Stimulated activated CD8-positive, alpha-beta memory T cell treated with anti-CD3 and anti-CD28 coated beads, Interleukin-15, amount 100 ng/mL, for 24 hours (primary cell): ENCODE results near the gene ATP7B.

ENCODE experiments used
- DNase-seq: peaks from one replicate; pipeline ENCODE4 v3.0.0-alpha.2; 2020; ENCODE audit warnings: low read depth

The ATP7B gene

DNA sequence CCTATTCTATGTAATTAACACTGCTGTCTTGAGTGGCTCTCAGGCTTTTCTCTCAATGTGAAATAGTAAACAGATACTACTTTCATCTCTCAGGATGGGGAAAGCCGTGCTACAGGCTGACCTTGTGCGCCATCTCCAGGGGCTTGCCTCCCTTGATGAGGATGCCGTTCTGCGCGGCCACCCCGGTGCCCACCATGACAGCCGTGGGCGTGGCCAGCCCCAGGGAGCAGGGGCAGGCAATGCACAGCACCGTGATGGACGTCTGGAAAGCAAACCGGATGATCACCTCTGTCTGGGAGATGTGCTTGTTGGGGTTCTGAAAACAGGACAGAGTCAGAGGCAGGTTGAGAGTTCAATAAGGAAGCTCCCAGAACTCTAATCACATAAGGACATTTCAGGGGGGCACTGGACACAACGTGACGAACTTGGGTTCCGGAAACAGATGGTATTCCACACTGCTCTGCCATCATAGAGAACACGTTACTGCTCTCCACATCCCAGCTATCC lies 65.0 kb downstream of the ATP7B start:
- no peak for DNase-seq

DNA sequence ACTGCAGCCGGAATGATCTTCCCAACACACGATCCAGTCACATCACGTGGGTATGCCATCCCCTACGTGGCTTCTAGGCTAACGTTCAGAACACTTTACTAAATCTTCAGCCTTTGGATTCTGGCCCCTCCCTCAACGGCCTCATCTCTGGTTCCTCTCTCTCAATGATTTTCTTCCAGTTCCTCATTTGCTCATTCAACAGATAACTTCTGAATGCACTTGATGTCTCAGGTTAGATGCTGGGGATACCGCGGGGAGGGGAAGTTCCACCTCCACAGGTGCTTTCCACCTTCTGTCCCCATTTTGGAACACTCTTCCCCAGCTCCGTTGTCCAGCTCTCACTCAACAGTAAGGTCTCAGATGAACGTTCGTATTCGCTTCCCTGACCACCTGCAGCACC lies 66.1 kb downstream of the ATP7B start:
- DNase-seq: no peak

DNA sequence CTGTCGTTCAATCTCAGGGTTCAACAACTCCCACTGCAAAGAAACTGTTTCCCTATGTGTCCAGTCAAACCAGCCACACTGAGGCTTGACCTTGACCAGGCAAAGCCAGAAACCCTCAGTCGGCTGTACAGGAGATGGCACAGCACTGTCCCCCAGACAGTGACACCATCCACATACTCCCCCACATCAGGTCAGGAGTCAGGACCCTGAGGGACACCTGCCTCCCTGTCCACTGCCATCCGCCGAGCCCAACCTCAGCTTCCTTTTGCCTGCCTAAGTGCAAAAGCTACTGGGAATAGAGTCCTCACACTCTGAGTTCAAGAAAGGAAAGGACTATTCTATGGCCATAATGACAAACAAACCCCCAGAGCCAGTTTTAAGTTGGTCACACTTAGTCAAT lies 66.8 kb downstream of the ATP7B start:
- DNase-seq: no peak

DNA sequence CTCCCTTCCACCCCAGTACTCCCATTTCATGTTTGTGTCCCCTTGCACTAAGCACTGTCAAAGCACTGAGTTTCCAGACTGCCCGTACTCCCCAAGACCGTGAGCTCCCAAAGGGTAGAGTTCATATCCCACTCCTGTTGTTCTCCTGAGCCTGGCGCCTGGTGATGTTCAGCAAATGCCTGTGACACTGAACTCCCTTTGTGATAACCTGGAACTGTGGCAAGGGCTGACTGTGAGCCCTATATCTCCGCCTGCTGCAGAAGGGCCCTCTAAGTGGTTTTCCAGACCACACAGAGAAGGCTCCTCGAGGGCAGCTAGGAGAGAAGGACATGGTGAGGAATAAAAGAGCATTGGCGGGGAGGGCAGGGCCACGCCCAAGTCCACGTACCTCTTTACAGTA lies 67.5 kb downstream of the ATP7B start:
- DNase-seq: no peak

DNA sequence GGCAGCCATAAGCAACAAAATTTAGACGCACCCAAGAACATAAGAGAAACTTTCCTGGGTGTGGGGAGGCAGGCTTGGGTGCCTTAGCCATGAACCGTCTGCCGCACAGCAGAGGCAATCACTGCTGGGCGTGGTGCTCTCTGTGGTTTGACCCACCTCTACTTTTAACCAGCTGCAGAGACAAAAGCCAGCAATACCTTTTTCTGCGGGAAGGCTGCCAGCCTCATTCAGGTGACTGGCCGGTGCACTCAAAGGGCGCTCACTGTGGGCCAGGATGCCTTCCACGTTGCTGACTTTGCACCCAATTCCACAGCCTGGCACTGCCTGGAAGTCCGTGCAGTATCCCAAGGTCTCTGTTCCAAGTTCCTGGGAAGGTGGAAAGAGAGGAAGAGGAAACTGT lies 69.1 kb downstream of the ATP7B start:
- no peak for DNase-seq

DNA sequence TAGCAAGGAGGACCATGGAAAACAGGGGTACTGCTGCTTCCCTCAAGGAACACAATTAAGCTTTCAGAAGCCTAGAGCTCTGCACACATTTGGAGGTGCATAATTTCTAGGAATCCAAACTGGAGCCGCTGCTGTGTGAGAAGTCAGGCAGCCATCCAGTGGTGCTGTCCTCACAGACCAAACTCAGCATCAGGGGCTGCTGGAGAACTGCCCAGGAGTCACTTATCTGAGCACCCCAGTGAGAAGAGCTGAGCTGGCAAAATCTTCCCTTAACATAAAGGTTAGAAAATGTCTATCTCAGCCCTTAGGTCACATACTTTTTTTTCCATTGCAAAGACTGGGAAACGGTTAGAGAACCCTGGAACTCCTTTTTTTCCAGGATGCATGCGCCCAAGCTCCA lies 72.8 kb downstream of the ATP7B start:
- no peak for DNase-seq

DNA sequence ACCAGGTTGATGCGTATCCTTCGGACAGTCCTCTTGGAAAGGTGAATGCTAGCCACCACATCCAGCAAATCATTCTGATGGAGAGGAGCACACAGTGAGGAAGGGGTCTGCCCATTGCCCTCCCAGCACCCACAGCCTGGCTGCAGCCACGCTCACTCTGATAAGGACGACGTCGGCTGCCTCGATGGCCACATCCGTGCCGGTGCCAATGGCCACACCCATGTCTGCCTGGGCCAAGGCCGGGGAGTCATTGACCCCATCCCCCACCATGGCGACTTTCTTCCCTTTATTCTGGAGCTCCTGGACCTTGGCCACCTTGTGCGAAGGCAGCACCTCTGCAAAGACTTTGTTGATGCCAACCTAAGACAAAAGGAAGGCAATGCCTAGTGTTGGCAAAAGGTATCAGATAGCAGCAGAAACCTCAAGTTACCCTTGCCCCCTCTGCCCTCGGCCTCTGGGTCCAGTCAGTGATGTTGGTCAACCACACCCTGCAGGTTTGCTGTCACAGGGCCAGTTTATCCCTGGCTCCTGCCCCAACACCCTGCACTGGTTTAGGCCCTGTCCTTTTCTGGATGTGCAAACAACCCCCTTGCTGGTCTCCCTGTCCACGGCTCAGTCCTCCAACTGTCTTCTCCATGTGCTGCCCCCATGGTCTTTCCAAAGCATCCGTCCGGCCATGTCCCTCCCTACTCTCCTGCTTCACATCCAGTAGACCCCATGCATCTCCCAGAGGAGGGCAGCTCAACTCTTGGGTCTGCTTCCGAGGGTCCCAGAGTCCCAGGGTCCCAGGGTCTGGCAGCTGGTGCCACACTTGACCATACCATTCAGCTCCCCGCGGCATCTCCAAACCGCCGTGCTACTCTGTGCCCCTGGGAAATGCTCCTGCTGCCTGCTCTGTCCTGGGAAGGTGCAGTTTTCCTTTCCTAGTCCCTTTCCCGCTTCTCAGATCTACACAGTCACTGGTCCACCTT lies 73.6 kb downstream of the ATP7B start:
- DNase-seq: no peak

DNA sequence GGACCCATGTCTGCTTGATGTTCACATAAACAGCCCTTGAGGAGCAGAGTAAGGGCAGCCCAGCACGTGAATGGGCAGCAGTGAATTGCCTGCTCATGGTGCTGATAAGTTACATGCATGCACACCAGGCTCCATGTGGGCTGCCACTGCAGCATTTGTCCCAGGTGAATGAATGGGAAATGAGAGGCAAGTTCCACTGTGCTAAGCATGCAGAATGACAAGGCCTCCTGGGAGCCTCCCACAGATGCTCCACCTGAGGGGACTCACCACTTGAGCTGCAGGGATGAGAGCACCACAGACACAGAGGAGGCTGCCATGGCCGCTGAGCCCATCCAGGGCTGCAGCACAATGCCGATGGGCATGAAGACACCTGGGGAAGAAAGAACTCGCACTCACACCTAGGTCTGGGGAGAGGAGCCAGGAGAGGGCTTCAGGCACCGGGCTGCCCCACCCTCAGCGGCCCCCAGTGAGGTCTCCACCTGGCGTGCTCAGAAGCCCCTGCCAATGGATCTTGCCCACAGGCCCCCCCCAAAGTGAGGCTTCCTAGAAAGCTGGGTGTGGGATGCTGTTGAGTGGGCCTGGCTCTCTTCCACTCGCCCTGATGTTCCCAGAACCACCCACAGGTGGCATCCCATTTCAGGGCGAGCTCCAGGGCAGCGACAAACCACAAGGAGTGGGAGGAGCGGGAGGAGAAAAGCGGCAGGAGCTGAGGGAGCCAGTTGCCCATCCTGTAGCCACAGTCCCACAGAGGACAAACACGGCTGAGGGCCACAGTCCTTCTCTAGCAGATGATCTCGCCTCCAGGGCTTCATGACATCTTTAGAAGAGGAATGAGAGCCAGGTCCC lies 75.7 kb downstream of the ATP7B start:
- DNase-seq: no peak

DNA sequence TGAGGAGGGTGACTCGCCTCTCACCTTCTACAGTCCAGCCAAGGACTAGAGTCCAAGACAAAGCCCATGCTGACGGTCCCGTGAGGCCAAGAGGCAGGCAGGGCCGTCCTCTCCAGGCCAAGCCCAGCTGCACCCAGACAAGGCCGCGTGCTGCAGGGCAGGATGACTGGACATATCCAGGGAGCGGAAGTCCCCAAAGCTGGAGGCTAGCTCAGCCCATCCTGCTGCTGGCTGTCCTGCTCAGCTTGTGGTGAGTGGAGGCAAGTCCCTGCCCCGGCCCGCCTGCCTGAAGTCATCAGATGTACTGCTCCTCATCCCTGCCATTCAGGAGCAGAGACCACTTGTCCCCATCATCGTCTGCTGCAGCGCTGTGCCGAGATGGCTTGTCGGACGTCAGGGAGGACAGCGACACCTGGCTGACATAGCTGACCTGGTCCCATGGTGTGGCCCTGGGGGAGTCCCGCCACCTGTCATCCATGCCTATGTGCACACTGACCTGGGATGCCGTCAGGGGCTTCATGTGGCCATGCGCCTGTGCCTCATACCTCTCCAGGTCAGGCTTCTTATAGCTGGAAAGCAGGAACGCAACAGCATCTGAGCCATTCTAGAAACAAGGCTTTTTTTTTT lies 76.7 kb downstream of the ATP7B start:
- no peak for DNase-seq

DNA sequence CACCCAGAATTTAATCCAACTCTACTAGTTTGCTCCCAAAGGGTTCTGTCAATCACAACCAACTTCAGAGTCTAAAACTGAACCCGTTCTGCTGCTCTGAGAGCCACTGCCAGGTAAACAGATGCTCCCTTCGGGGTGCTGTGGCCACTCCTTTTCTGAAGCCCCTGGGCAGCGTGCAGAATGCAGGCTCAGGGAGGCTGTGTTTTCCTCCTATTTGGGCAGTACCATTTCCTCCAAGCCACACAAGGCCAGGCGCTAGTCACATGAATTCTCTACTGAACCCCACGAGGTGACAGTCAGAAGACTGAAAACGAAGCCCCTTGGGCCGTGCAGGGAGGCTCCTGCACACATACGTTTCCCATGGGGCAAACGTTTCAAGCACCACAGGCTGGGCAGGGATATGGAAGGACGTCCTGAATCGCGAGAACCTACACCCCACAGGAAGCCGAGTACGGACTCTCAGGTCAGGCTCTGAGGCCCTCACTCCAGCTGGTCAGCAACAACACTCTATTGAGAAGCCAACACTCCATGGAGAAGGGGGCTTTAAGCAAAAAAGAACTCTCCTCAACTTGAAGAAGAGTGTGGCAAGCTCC lies 77.7 kb downstream of the ATP7B start:
- DNase-seq: no peak

DNA sequence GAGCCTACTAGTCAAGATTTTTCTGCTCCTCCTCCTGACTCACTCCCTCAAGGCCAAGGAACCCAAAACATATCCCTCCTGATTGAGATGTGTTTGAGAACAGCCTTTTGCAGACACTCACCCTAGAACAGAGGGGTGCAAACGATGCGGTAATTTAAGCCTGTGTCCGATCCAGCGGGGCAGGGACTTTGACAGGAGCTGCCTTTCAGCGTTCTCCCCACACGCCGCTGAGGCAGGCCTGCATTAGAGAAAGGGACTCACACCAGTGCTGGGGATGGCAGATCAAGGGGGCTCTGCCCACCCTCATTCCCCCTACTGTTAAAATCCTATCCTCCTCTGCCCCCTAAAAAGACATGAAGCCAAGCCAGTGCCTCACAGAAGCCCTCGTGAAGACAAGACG lies 79.0 kb downstream of the ATP7B start:
- DNase-seq: no peak

DNA sequence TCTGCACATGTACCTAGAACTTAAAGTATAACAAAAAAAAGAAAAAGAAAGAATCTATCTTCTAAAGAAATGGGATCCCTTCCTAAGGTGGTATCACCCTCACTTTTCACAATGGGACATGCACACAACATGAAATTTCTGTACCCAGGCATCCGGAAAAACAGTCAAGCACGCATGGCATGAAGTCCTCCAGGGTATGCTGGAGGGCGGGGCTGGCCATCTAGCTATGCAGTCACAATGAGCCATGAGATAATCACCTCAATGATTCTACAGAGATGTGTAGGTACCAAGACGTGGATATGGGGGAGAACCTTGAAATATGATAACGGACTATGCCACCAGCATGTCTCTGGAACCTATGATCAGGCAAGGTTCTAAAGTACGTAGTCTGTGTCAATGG lies 79.6 kb downstream of the ATP7B start:
- no peak for DNase-seq

DNA sequence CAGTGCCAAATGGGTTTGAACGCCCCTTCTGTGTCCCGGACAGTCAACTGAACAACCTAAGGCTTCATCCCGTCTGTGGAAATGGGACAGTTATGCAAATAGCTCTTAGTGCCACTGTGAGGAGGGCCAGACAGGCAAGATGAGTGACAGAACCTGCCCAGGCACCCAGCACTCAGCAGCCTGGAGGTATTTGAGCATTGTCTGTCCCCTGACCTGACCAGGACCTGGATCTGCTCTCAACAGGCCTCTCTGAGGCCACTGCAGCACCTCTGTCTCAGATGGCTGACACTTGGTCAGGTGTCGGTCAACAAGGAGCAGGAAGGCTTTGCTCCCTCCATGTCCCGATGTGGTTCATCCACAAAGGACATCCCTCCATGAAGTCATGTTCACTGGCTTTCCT lies 81.6 kb downstream of the ATP7B start:
- DNase-seq: no peak

DNA sequence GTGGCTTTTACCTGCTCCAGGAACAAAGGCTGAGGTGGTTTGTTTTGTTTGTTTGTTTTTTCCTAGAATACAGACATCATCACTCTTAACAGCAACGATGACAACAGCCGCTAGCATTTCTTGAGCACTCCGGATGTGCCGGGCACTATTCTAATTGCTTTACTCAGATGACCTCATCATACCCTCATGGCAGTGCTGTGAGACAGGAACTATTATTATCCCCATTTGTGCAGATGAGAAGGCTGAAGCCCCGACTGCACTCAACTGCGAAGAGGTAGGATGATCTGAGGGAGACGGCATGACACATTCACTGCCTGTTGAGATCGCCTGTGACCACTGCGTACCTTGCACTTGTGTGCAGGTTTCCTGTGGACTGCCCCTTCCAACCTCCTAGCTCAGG lies 83.0 kb downstream of the ATP7B start:
- DNase-seq: no peak

DNA sequence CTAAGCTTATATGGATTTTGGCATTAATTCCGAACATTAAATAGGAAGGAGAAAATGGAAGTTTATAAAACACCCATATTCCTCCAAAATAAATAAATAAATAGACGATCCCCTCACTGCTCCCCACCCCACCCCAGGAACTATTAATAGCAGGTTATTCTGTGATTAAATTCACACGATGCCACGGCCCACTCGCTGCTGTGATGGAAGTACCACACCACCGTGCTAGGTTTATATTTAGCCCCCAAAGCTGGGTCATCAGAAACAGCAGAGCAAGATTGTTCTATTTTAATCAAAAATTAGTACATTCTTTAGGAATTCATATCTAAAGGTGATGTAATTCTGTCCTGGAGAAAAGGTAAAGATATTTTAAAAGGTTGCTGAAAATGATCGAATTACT lies 84.1 kb downstream of the ATP7B start:
- DNase-seq: no peak

DNA sequence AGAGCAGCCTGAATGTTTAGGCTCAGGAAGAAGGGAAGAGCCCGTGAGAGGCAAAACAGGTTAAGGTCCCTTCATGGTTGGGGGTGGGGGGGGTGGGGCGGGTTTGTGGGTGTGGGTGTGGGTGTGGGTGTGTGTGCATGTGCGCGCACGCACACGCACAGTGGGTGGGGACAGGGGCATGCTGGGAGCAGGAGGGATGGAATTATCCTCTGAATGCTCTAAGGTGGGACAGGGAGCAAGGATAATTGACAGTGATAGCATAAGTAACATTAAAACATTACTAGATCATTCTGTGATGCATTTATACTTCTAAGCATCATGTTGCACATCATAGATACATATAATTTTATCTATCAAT lies 84.7 kb downstream of the ATP7B start:
- DNase-seq: no peak

DNA sequence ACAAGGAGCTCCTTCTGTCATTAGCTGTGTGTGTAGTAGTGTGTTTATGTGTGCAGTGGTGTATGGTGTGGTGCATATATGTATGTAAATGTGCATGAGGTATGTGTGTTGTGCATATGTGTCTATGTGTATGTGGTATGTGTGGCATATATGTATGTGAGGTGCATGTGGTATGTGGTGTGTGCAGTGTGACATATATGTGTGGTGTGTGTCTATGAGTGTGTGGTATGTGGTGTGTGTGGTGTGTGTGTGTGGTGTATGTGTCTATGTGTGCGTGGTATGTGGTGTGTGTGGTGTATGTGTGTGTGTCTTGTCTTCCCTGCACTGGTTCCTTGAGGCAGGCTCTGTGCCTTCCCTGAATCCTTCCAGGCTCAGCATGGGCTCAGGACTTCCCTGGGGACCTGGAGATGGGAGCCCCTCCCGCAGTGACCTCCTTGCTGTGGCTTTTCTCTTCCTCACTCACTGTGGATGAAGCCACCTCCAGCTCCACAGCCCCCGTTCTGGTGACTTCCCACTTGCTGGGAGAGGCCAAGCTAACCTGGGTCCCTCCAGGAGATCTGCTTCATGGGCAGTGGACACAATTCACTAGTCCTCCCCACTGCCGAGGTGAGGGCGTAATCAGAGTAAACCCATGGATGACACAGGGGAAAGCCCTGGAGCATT lies 85.3 kb downstream of the ATP7B start:
- DNase-seq: no peak

DNA sequence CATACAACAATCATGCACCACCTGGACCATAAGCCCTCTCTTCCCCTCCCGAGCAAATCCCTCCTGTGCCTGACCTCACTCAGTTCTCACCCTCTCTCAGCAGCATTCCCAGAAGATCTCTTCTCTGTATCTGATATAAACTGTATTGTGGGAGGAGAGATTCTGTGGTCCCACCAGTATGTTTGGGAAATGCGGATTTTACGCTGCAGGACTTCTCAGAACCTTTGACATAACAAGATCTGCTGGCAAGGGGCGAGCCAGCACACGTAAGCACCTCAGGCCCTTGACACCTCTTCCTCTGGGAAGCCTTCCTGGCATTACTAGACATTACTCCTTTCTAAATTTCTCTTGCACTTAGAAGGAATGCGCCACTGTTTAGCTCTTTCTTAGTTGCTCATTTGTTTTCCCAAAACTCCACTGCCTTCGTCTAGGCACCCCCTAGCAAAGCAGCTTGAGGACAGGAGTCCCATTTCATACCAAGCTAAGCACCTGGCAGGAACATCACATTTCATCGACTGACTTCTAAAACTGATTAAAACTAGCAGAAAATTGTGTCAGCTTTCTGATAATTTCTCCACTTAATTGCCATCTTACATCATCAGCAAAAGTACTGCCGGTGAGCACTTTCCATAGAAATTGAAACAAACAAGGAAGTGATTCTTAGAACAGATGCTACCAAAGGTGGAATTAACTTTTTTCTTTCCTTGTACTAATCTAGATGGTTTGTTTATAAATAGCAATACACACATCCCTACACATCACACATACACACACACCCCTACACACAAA lies 86.3 kb downstream of the ATP7B start:
- DNase-seq: no peak

DNA sequence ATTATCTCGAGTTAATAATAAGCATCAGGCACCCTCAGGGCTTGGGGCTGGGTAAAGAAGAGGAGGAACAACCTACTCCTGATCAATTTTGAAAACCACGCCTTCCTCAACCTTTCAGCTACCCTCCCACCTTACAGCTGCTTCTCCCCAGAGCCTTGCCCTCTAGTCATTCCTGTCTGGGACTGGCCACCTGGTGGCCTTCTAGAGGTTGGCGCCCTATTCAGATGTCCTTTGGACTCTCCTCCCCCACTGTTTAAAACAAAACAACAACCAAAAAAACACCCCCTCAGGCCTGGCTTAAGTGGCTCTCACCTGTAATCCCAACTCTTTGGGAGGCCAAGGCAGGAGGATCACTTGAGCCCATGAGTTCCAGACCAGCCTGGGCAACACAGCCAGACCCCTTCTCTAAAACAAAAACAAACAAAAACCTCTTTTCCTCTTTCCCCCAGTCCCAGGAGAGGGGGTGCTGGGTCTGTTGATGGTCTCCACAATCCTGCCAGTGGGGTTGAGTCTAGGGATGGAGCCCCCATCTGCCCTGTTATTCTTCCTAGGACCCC lies 87.2 kb downstream of the ATP7B start:
- no peak for DNase-seq

DNA sequence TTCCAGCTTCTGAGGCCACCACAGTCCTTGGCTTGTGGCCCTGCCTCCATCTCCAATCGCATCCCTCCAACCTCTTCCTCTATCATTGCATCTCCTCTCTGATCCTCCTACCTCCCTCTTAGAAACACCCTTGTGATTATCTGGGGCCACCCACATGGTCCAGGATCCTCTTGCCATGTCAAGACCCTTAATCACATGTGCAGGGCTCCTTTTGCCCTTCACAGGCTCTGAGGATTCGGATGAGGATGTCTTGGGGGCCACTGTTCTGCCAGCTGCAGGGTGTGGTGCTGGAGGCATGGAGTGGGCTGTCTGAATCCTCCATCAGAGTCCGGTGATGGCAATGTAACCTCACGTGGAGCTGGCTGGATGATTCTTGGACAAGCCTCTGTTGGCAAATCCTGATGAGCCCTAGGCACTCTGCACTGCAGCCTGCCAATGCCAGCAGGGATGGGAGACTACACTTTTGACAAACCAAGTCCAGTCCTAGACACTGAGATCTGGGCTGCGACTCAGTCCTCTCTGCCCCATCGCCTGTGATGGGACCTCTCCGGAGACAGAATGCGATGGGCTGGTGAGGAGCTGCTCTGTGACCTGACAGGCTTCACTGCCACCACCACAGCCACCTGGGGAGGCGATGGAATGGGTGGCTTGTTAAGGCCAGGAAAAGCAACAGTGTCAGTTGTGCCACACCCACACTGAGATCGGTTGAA lies 88.3 kb downstream of the ATP7B start:
- DNase-seq: no peak
